IMR-90 (cell line): ENCODE measurements around the gene RPTOR. TPM values are rescaled to one million over a fixed set of nuclear protein-coding genes. Genes with fewer than 3 reads are reported as not detected.
A peak's percentile ranks its signal among the peaks of the same experiment; 100 is the strongest.

Experiments used
- ATAC-seq: fragments of 200-7000 bp; cut with Tn5 transposase; 2 replicates; pipeline ENCODE4 v1.9.1; 2020; ENCODE audit warnings: low read depth, mild to moderate bottlenecking, moderate library complexity
- BruUV-seq: library from RNA; stranded (reverse); fragments of 400-500 nt; replicated peaks from 2 replicates; lab custom pipeline; 2021; lab: Mats Ljungman, UMichigan
- CTCF ChIA-PET: fragments of 300-600 bp; formaldehyde crosslinking; extraction: SDS; loops from one replicate; lab custom pipeline; 2021; ENCODE audit warnings: antibody characterized with exemption; lab: Yijun Ruan, JAX
- POLR2A ChIA-PET: fragments of 300-600 bp; sonication (Branson Sonifier 250); formaldehyde crosslinking; loops from one replicate; lab custom pipeline; 2022; ENCODE audit warnings: antibody characterized with exemption; ENCODE audit not compliant: unreplicated experiment; lab: Charles Lee
- DNase-seq: peaks from one replicate; pipeline ENCODE4 v3.0.0; 2013
- H2AFZ ChIP-seq: replicated peaks from 2 replicates; pipeline ENCODE3; 2013; ENCODE audit warnings: low read length, mild to moderate bottlenecking; ENCODE audit not compliant: poor library complexity
- H2AK5ac ChIP-seq: 2 replicates; pipeline ENCODE4 v1.6.1; 2013; ENCODE audit warnings: low read depth, low read length, inconsistent platforms
- H2AK9ac ChIP-seq: replicated peaks from 2 replicates; pipeline ENCODE3; 2013; ENCODE audit warnings: mild to moderate bottlenecking, low read depth, low read length, moderate library complexity; ENCODE audit not compliant: poor library complexity
- H2BK120ac ChIP-seq: 2 replicates; pipeline ENCODE4 v1.6.1; 2013; ENCODE audit warnings: low read depth, low read length, inconsistent platforms
- H2BK15ac ChIP-seq: 3 replicates; pipeline ENCODE4 v1.6.1; 2013; ENCODE audit warnings: low read depth, low read length, inconsistent platforms
- H2BK20ac ChIP-seq: 2 replicates; pipeline ENCODE4 v1.6.1; 2013; ENCODE audit warnings: low read depth, mild to moderate bottlenecking, inconsistent platforms, low read length, moderate library complexity
- H2BK5ac ChIP-seq: 2 replicates; pipeline ENCODE4 v1.6.1; 2013; ENCODE audit warnings: mild to moderate bottlenecking, low read depth, low read length, inconsistent platforms; ENCODE audit not compliant: poor library complexity, severe bottlenecking
- H3K14ac ChIP-seq: replicated peaks from 2 replicates; pipeline ENCODE4 v1.6.1; 2013; ENCODE audit warnings: low read depth, low read length, inconsistent platforms
- H3K18ac ChIP-seq: 2 replicates; pipeline ENCODE4 v1.6.1; 2013; ENCODE audit warnings: low read depth, low read length, control low read depth
- H3K23ac ChIP-seq: 2 replicates; pipeline ENCODE4 v1.6.1; 2013; ENCODE audit warnings: low read depth, low read length, inconsistent platforms
- H3K27ac ChIP-seq: 2 replicates; pipeline ENCODE4 v1.5.1; 2013; ENCODE audit warnings: mild to moderate bottlenecking, control low read depth, low read length; ENCODE audit not compliant: insufficient read depth
- H3K27me3 ChIP-seq: 2 replicates; pipeline ENCODE4 v1.6.1; 2013; ENCODE audit warnings: low read length; ENCODE audit not compliant: control insufficient read depth, insufficient read depth
- H3K36me3 ChIP-seq: 2 replicates; pipeline ENCODE4 v1.6.1; 2013; ENCODE audit warnings: low read length, mixed read lengths; ENCODE audit not compliant: control insufficient read depth, insufficient read depth
- H3K4ac ChIP-seq: 2 replicates; pipeline ENCODE4 v1.6.1; 2013; ENCODE audit warnings: low read depth, low read length, inconsistent platforms
- H3K4me1 ChIP-seq: 2 replicates; pipeline ENCODE4 v1.6.1; 2013; ENCODE audit warnings: low read length, mixed read lengths; ENCODE audit not compliant: control insufficient read depth, insufficient read depth
- H3K4me2 ChIP-seq: 2 replicates; pipeline ENCODE4 v1.6.1; 2013; ENCODE audit warnings: low read depth, mild to moderate bottlenecking, control low read depth, low read length, moderate library complexity
- H3K4me3 ChIP-seq: 2 replicates; pipeline ENCODE4 v1.5.1; 2013; ENCODE audit warnings: low read depth, mild to moderate bottlenecking, control low read depth, low read length, moderate library complexity; ENCODE audit not compliant: insufficient read depth
- H3K56ac ChIP-seq: 2 replicates; pipeline ENCODE4 v1.6.1; 2013; ENCODE audit warnings: low read length, inconsistent platforms; ENCODE audit not compliant: insufficient read depth; ENCODE audit errors: extremely low read depth
- H3K79me1 ChIP-seq, 2 experiments: 2 replicates each; pipeline ENCODE4 v1.6.1; 2013; ENCODE audit warnings: low read length in 2 of 2, inconsistent platforms in 1 of 2, low read depth in 1 of 2
- H3K9ac ChIP-seq: 2 replicates; pipeline ENCODE4 v1.6.1; 2013; ENCODE audit warnings: low read depth, low read length, control low read depth
- H3K9me1 ChIP-seq: 2 replicates; pipeline ENCODE4 v1.6.1; 2013; ENCODE audit warnings: low read length, inconsistent platforms; ENCODE audit not compliant: insufficient read depth
- H3K9me3 ChIP-seq: 2 replicates; pipeline ENCODE4 v1.6.1; 2013; ENCODE audit warnings: low read length; ENCODE audit not compliant: control insufficient read depth, insufficient read depth
- H4K20me1 ChIP-seq: 2 replicates; pipeline ENCODE4 v1.6.1; 2013; ENCODE audit warnings: low read length, inconsistent platforms; ENCODE audit not compliant: insufficient read depth
- H4K5ac ChIP-seq: 2 replicates; pipeline ENCODE4 v1.6.1; 2013; ENCODE audit warnings: mild to moderate bottlenecking, low read depth, low read length, control low read depth
- H4K8ac ChIP-seq, 2 experiments: 2 replicates each; pipeline ENCODE4 v1.6.1; 2013; ENCODE audit warnings: low read depth in 2 of 2, low read length in 2 of 2, control low read depth in 1 of 2, inconsistent platforms in 1 of 2
- H4K91ac ChIP-seq: 2 replicates; pipeline ENCODE4 v1.6.1; 2013; ENCODE audit warnings: low read depth, low read length, inconsistent platforms; ENCODE audit not compliant: insufficient read depth
- CEBPB ChIP-seq: IDR thresholded peaks from 2 replicates; pipeline ENCODE4 v1.6.1; 2012; ENCODE audit warnings: low read depth, low read length, improper control_type of control experiment
- CHD1 ChIP-seq: IDR thresholded peaks from 2 replicates; pipeline ENCODE4 v1.6.1; 2012; ENCODE audit warnings: low read depth, low read length, improper control_type of control experiment
- FOS ChIP-seq: fragments of 150-350 bp; IDR thresholded peaks from 2 replicates; pipeline ENCODE4 v1.6.1; 2016; ENCODE audit warnings: low read depth, low read length
- MAZ ChIP-seq: IDR thresholded peaks from 2 replicates; pipeline ENCODE4 v1.6.1; 2012; ENCODE audit warnings: low read depth, mild to moderate bottlenecking, low read length, improper control_type of control experiment, moderate library complexity, borderline replicate concordance
- MXI1 ChIP-seq: IDR thresholded peaks from 2 replicates; pipeline ENCODE4 v1.6.1; 2012; ENCODE audit warnings: low read depth, mild to moderate bottlenecking, low read length, moderate library complexity, borderline replicate concordance
- NFE2L2 ChIP-seq: fragments of 150-350 bp; IDR thresholded peaks from 2 replicates; pipeline ENCODE4 v1.6.1; 2016; ENCODE audit warnings: low read depth, mild to moderate bottlenecking, low read length
- POLR2A ChIP-seq: IDR thresholded peaks from 2 replicates; pipeline ENCODE4 v1.6.1; 2012; ENCODE audit warnings: mild to moderate bottlenecking, low read depth, low read length
- RAD21 ChIP-seq: IDR thresholded peaks from 2 replicates; pipeline ENCODE4 v1.6.1; 2012; ENCODE audit warnings: low read length, improper control_type of control experiment
- RCOR1 ChIP-seq: IDR thresholded peaks from 2 replicates; pipeline ENCODE4 v1.6.1; 2012; ENCODE audit warnings: mild to moderate bottlenecking, low read length, improper control_type of control experiment; ENCODE audit not compliant: insufficient replicate concordance
- SMC3 ChIP-seq: fragments of 150-350 bp; IDR thresholded peaks from 2 replicates; pipeline ENCODE4 v1.6.1; 2016; ENCODE audit warnings: low read depth, mild to moderate bottlenecking, antibody characterized with exemption, low read length, moderate library complexity
- WGBS, 2 experiments: methylation state at CpG; one replicate each; pipeline versions ENCODE4 v1.1.5 to v1.1.7; 2013; ENCODE audit warnings: missing lambda C conversion rate in 2 of 2; ENCODE audit not compliant: insufficient read length in 1 of 2; ENCODE audit errors: extremely low coverage in 2 of 2; 5-methylcytosine and 5-hydroxymethylcytosine counted together
- dilution Hi-C: fragments of 300-500 bp; cut with HindIII; formaldehyde crosslinking; loops from one replicate; pipeline ENCODE4 v1.14.3; 2018; ENCODE audit warnings: low sequenced_read_pairs; ENCODE audit not compliant: unreplicated experiment
- in situ Hi-C: fragments of 300-500 bp; cut with MboI; formaldehyde crosslinking; loops from 3 replicates; pipeline ENCODE4 v1.14.3; 2019; ENCODE audit warnings: low sequenced_read_pairs, inconsistent platforms, mixed read lengths
- intact Hi-C: fragments of 100-400 bp; cut with micrococcal nuclease; formaldehyde crosslinking; loops from 2 replicates; pipeline ENCODE4 v1.10.0; 2022
- polyA plus RNA-seq, 3 experiments: library from polyadenylated mRNA; depleted of rRNA; stranded (reverse); fragments of >200 nt; gene quantifications; 2 replicates each; pipeline ENCODE4 v1.2.3, GENCODE V29; 2012; ENCODE audit warnings: low replicate concordance in 1 of 3
- total RNA-seq: library from RNA; depleted of rRNA; stranded (reverse); fragments of >200 nt; gene quantifications from 2 replicates; pipeline ENCODE4 v1.2.3, GENCODE V29; 2012
- TF ChIP-seq, protein P1 (sequence below): fragments of 150-350 bp; IDR thresholded peaks from 2 replicates; pipeline ENCODE4 v1.6.1; 2016; ENCODE audit warnings: low read depth, mild to moderate bottlenecking, low read length, moderate library complexity, borderline replicate concordance

The RPTOR gene
- total and polyA plus RNA-seq, 2 of the 4 experiments (the other 2 are of a cell fraction), result 10.8 to 14.7 TPM

DNA sequence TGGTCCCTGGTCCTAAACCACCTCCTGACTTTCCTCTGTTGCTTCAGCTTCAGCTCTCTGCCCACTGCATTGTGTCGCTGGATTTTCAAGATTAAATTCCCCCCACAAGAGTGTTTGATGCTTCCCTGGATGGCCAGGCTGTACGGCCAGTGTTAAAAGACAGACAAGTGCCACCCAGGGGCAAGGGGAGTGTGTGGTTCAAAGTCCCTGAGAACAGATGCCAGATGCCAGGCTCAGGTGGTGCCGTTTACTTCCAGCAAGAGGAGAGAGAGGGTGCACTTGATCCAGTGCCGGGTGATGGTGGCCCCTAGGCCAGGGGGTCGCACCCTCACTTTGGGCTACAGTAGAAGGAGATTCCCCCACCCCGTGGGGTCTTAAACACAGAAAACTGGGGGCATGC is 109.2 kb downstream of the RPTOR start:
- Histone ChIP-seq H3K9ac (no peak overlapping the region), H4K5ac (no peak overlapping the region), H3K4me3 (no peak overlapping the region), H4K20me1 (no peaks in the 10 kb centered on the region), H3K4ac (no peak overlapping the region), H3K36me3 (no peaks in the 10 kb centered on the region), H2AK9ac (no peak overlapping the region), H3K18ac (no peak overlapping the region), H3K4me1 (peaks cover 9% of the 10 kb centered on the region), H4K91ac (no peak overlapping the region), H3K56ac (no peak overlapping the region), H3K79me1 (peaks cover 56 to 73% of the 10 kb centered on the region in 2 experiments), H3K27me3 (no peaks in the 10 kb centered on the region), H3K27ac (no peak overlapping the region), H4K8ac (no peak overlapping the region), H3K9me1 (peaks cover 22% of the 10 kb centered on the region), H2AK5ac (peak overlapping the region; percentile 18; the same call in 1 of the 2 replicates), H3K14ac (no peak overlapping the region), H2BK5ac (no peak overlapping the region), H2BK20ac (no peak overlapping the region), H2AFZ (no peak overlapping the region), H3K4me2 (no peak overlapping the region), H3K23ac (no peak overlapping the region), H3K9me3 (peaks cover 6% of the 10 kb centered on the region), H2BK15ac (no peak overlapping the region), H2BK120ac (no peak overlapping the region)
- no peak for TF ChIP-seq CHD1
- TF ChIP-seq SMC3, result no peak
- TF ChIP-seq FOS, result no peak
- TF ChIP-seq RCOR1, result no peak
- no peak for TF ChIP-seq MAZ
- no peak for TF ChIP-seq CEBPB
- no peak for TF ChIP-seq NFE2L2
- TF ChIP-seq POLR2A, result no peak
- TF ChIP-seq MXI1, result no peak
- no peak for TF ChIP-seq RAD21
- TF ChIP-seq, protein P1, sequence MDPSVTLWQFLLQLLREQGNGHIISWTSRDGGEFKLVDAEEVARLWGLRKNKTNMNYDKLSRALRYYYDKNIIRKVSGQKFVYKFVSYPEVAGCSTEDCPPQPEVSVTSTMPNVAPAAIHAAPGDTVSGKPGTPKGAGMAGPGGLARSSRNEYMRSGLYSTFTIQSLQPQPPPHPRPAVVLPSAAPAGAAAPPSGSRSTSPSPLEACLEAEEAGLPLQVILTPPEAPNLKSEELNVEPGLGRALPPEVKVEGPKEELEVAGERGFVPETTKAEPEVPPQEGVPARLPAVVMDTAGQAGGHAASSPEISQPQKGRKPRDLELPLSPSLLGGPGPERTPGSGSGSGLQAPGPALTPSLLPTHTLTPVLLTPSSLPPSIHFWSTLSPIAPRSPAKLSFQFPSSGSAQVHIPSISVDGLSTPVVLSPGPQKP, result no peak
- DNase-seq (no peak), ATAC-seq (no peak)
- POLR2A ChIA-PET, result no interaction called here
- in situ Hi-C loops, result no loop called here
- intact Hi-C loops, result no loop called here
- no TSS peak for BruUV-seq
- WGBS, 2 experiments, result 100% methylated on average over 1 of the region's 6 CpGs; no CpG with 5 or more reads in 1 of the 2 experiments
- dilution Hi-C loops, result no loop called here
- CTCF ChIA-PET, result no interaction called here
